NCI-H2029 treated with DMSO at 0.1 percent for 48 hours (cell line): ENCODE results near the gene TMEM178B.
A peak's percentile ranks its signal among the peaks of the same experiment; 100 is the strongest.

Experiments used
- DNase-seq: peaks from one replicate; lab custom pipeline; 2025; lab: John Stamatoyannopoulos, UW

TMEM178B gene

DNA sequence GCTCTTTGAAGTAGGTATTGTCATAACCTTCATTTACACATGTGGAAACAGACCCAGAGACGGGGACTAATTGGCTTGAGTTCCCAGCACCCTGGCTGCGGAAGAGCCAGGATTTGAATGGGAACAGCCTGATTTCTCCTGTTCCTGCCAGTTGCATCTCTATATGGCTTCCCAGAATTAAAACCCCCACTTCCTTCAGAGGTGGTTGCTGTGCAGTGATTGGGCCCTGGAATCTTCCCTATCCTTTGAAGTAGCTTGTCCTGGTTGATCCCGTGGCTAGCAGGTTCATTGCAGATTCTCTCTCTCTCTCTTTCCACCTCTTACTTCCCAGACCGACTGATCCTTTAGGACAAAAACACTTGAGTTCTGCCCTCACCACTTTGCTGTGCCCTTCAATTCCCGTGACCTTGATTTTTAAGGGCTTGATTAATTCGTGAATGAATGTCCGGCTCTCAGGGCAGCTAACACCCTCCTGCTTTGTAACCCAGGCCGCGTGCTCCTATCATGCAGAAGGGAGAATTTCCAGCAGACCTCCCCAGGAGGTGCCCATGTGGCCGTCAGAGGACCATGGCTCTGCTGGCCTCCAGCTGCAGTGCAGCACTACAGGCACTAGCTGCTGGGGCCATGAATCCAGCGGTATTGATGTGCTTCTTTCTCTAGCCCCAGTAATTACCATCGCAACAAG, 356.7 kb downstream of the TMEM178B start:
- peak; percentile 84 for DNase-seq

DNA sequence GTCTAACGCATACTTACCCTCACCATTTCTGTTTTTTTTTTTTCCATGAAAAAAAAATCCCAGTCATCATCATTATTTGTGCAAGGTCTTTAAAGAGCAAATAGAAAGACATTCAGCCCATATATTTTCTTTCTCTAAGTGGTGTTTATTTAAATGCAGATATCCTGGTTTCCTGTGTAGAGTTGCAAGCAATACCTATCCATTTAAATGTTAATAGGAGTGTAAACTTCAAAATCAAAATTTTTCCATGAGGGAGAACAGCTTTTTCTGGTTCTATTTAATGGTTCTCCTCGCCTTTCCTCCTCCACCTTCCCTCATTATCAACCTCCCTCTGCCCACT, 357.2 kb downstream of the TMEM178B start:
- DNase-seq, result no peak

DNA sequence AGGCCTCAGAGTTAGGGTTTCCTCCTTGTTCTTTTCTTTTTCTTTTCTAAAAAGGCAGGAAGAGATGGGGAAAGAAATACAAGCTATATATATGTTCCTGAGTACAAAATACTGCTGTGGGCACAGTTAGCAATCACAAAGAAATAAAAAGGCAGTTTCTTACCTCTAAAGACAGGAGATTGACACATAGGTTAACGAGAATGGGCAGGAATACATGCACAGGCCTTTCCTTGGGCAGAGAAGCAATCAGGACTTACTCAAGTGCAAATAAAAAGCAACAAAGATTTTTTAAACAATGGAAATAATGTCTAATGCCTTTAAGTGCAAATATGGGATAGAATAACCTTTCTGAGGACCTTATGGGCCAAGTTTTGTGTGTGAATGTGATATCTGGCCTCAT, 357.8 kb downstream of the TMEM178B start:
- no peak for DNase-seq

- DNase-seq, result no peak
Observed at GRCh38 chr7:141433698-141434097, 359.8 kb downstream of the TMEM178B start.

DNA sequence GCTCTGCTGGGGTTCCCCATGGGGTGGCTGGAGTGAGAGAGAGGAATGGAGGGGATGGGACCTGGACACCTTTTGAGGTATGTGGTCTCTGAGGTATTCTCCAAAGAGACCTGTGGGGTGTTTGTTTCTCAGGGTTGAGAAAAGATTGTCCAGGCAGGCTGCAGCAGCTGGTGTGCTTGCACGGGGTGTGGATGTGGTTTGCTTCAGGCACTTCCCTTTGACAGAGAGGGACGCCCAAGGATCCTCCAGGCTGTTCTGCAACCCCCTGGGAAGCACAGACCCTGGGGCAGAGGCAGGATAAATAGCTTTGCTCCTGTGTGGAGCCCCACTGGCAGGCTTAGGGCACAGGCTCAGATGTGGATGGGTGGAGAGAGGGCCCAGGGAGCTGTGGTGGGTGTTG, 362.3 kb downstream of the TMEM178B start:
- no peak for DNase-seq

GRCh38 chr7:141436575-141437075, 362.8 kb downstream of the TMEM178B start:
- DNase-seq, result no peak

- no peak for DNase-seq
Observed at GRCh38 chr7:141439164-141439563, 365.3 kb downstream of the TMEM178B start.

- no peak for DNase-seq
Observed at GRCh38 chr7:141439776-141440175, 365.9 kb downstream of the TMEM178B start.

DNA sequence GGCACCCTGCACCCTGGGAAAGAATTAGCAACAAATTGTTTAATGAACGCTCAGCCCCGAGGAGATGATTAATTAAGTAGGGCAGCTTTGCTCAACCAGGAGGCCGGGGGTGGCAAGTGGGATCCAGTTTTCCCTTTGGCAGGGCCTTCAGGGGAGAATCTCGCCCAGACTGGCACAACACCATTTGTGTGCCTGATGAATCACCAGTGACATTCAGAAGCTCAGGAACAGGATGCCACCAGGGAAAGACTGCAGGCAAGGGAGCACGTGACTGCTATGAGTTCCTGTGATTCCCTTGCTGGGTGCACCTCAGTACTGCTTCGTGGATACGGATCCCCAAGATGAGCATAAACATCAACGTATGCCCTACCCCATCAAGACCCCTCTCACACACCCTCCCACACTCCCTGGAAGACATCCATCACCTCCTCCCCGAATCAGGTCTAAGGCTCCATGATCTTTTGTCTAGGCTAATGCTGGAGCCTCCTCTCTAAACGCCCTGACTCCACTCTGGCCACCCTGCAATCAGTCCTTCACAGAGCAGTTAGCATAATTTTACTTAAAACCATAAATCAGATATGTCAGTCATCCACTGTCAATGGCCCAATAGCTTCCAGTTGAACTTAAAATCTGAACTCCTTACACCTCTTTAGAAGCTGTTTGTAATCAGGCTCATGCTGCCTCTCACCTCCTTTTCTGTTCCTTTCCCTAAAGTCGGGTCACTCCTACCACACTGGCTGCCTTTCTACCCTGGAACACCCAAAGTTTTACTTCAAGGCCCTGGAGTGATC, 368.2 kb downstream of the TMEM178B start:
- no peak for DNase-seq

DNA sequence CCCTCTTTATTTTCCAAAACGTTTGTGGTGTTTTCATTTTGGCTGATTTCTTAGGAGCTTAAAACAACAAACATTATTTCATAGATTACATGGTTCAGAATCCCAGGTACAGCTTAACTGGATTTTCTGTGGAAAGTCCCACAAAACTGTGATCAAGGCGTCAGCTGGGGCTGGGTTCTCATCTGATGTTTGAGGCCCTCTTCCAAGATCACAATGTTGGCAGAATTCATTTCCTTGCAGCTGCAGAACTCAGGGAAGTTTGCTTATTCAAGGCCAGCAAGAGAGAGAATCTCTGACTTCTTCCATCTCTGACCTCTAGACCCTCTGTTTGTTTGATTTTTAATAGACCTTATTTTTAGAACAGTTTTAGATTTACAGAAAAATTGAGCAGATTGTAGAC, 368.9 kb downstream of the TMEM178B start:
- no peak for DNase-seq

GRCh38 chr7:141444961-141445360, 371.1 kb downstream of the TMEM178B start:
- DNase-seq, result no peak

DNA sequence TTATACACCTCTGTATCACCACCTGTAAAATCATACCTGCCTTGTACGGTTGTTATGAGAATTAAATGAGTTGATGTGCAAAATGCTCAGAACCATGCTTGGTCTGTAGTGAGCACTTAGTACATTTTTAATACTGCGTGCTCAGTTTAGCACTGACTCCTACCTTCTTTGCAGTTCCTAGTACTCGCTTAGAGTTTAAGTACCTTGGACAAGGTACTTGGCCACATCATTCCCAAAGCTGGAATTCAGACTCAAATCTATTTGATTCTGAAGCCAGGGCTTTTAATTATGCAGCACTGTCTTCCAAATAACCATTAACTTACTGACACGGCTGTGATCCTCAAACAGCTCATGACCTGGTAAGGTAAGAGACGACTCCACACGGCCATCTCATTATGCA, 377.4 kb downstream of the TMEM178B start:
- no peak for DNase-seq

DNA sequence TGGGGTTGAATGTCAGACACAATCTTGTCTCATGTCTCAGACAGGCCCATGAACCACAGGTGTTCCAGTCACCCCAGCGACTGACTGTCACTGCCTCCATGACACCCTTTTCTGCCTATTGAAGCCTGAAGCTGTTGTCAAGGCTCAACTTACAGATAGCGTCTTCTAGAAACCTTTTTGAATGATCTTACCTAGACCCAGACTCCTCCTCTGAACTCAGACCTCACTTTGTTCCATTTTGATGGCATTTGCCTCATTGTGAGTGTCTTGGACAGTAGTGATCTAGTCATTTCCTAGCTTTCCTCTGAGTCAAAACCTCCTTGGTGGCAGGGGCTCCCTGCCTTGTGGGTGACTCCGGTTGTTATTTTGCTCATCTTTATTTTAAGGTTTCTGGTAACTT, 379.0 kb downstream of the TMEM178B start:
- no peak for DNase-seq

DNA sequence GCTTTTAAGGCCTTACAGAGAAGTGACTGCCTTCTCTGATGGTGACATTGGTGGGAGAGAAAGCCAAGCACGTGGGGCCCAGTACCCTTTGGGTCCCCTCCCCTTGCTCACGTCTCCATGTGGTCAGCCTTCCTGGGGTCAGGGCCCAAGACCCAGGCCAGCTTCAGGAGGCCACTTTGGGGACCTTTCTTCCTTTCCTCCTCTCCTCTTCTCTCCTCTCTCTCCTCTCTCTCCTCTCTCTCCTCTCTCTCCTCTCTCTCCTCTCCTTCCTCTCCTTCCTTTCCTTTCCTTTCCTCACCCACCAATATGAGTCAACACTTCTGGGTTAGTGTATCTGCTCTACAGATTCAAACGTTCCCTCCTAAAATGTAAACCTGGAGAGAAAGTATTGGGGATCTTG, 380.5 kb downstream of the TMEM178B start:
- DNase-seq, result no peak

DNA sequence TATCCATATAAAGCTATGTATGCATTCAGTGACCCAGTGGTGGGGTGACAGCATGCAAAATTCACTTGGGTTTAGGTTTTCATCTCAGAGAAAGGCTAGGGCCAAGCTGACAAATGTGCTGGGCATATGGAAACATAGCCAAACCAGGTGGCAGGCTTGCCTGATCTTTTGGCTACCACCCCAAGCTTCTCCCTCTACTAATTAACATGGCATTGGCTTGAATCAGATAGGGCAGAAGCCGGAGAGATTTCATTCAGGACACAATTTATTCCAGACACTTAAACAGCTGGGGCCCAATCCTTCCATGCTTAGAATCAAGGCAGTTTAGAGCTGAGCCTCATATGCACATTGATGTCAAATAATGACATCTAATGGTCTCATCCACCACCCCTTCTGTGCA, 381.9 kb downstream of the TMEM178B start:
- no peak for DNase-seq

GRCh38 chr7:141456298-141456697, 382.4 kb downstream of the TMEM178B start:
- no peak for DNase-seq

DNA sequence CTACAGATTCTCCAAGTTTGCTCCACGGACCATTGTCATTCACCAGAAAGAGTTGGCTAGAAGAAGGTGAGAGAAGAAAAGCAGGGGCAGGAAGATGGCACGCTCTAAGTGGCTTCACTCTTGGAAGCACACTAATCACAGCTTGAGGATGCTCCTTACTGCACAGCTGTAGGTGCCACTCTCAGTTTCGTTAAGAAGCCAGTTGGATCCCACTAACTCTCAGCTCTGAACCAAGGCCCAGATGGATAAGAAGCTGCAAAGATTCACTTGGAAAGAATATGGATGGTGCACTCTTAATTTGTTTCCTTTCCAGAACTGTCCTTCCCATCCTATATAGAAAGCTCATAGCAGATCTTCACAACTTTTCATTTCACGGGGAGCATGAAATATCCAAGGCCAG, 382.8 kb downstream of the TMEM178B start:
- no peak for DNase-seq

DNA sequence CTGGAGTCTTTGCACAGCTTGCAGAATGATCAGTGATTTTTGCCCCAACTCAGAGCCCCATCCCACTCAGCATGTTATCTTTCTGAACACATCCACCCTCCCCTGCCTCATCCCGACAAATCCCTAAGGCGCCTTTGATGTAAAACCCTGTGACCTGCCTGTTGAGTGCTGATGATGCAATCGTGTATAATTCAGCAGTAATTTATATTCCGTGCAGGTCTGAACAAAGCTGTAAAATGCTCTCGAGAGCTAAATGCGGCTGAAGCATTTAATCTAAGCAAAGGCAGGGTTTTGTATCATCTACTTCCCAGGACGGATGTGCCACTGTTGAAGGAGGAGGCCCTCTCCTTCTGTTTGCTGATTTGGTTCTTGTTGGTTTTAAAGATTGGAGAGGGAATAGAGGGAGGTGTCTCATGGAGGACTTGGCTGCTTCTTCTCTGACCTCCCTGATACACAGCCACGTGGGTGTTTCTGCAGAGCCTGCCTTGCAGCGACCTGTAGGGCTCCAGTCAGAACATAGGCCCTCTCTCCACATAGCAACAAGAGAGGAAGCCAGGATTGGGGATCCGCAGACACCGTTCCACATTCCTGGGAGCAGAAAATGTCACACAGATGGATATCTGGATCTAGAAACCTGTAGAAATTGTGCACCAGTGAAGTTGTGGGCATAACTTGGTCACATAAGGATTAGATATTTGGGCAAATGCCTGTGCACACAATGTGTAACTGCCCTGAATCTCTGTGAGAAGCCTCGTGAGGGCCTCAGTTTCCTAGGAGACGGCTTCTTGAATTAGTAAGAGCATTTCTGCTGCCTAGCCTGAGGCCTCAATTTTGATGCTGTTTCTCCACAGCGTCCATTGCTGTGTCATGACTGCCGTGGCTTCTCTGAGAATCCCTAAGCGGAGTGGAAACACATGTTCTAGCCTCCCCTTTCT, 387.2 kb downstream of the TMEM178B start:
- DNase-seq, result no peak

- no peak for DNase-seq
Observed at GRCh38 chr7:141461924-141462323, 388.1 kb downstream of the TMEM178B start.

DNA sequence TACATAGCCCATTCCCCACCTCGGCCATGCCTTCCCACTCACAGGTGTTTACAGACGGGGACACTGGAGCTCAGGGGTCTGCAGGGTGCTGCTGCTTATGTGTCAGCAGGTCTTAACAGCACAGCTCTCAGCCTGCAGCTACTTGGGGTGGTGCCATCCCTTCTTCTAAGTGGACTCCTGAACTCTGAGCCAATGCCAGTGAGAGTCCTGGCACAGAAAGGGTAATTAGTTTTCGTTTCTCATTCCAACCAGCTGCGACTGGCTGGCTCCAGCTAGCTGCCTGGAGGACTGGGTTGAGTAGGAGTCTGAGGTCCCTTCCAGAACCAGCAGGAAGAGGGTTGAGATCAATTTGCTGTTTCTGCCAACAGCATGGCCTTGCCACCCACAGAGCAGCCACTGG, 389.1 kb downstream of the TMEM178B start:
- DNase-seq, result peak; percentile 93

DNA sequence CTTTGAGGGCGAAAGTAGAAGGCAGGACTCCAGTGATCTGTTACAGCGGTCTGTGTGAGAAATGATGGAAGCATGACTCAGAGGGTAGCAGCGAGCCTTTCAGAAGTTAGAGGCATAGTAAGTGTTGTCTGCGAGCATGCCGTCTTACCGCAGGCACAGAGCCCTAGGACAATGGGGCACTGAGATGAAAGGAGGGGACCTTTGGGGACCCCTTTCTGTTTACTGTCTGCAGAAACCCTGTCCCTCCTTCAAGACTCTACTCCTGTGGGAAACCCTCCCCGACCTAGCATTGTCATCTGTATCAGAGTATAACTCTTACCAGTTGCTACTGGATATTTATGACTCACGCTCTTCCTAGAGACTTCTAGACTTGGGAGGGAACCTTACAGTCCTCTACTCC, 390.1 kb downstream of the TMEM178B start:
- DNase-seq, result no peak

- no peak for DNase-seq
Observed at GRCh38 chr7:141464551-141464950, 390.7 kb downstream of the TMEM178B start.
